Hepatocyte (in vitro differentiated cells): Measurements from ENCODE around the gene IGSF5. TPM values are rescaled to one million over a fixed set of nuclear protein-coding genes. Genes with fewer than 3 reads are reported as not detected.

ENCODE experiments used
- DNase-seq: peaks from one replicate; pipeline ENCODE4 v3.0.0-alpha.2; 2016; ENCODE audit warnings: low spot score
- H2AFZ ChIP-seq: fragments of 200-600 bp; sonication (generic); 2 replicates; pipeline ENCODE4 v1.6.0; 2016; ENCODE audit warnings: antibody characterized with exemption, mild to moderate bottlenecking
- H3K27ac ChIP-seq: fragments of 200-600 bp; sonication (generic); 2 replicates; pipeline ENCODE4 v1.5.1; 2016; ENCODE audit warnings: mild to moderate bottlenecking
- H3K27me3 ChIP-seq: fragments of 200-600 bp; sonication (generic); 2 replicates; pipeline ENCODE4 v1.6.1; 2016
- H3K36me3 ChIP-seq: fragments of 200-600 bp; sonication (generic); replicated peaks from 2 replicates; pipeline ENCODE4 v1.5.1; 2016; ENCODE audit warnings: low read depth; ENCODE audit not compliant: insufficient read depth
- H3K4me1 ChIP-seq: fragments of 200-600 bp; sonication (generic); 2 replicates; pipeline ENCODE4 v1.5.1; 2016; ENCODE audit warnings: mild to moderate bottlenecking, moderate library complexity; ENCODE audit not compliant: insufficient read depth
- H3K4me2 ChIP-seq: fragments of 200-600 bp; sonication (generic); 2 replicates; pipeline ENCODE4 v1.6.0; 2016
- H3K4me3 ChIP-seq: fragments of 200-600 bp; sonication (generic); 2 replicates; pipeline ENCODE4 v1.5.1; 2016; ENCODE audit warnings: mild to moderate bottlenecking
- H3K79me2 ChIP-seq: fragments of 200-600 bp; sonication (generic); 2 replicates; pipeline ENCODE4 v1.6.0; 2017; ENCODE audit warnings: mild to moderate bottlenecking
- H3K9me2 ChIP-seq: fragments of 200-600 bp; sonication (generic); replicated peaks from 2 replicates; pipeline ENCODE4 v1.6.0; 2017; ENCODE audit warnings: mild to moderate bottlenecking; ENCODE audit not compliant: insufficient read depth
- H3K9me3 ChIP-seq: fragments of 200-600 bp; sonication (generic); 2 replicates; pipeline ENCODE4 v1.5.1; 2016; ENCODE audit warnings: low read depth, mild to moderate bottlenecking
- H4K20me1 ChIP-seq: fragments of 200-600 bp; sonication (generic); 2 replicates; pipeline ENCODE4 v1.6.0; 2016; ENCODE audit warnings: mild to moderate bottlenecking; ENCODE audit not compliant: insufficient read depth, poor library complexity, severe bottlenecking
- EZH2 ChIP-seq: fragments of 200-600 bp; sonication (generic); IDR thresholded peaks from 2 replicates; pipeline ENCODE4 v1.6.1; 2016; ENCODE audit warnings: antibody characterized with exemption, mild to moderate bottlenecking, borderline replicate concordance
- EZH2phosphoT487 ChIP-seq: fragments of 200-600 bp; sonication (generic); IDR thresholded peaks from one replicate; pipeline ENCODE4 v1.6.1; 2018; ENCODE audit warnings: antibody characterized with exemption, mild to moderate bottlenecking, low read depth, moderate library complexity; ENCODE audit not compliant: unreplicated experiment, severe bottlenecking
- WGBS: methylation state at CpG from one replicate; pipeline ENCODE4 v1.1.6; 2016; ENCODE audit warnings: low lambda C conversion rate; ENCODE audit errors: missing lambda C conversion rate; 5-methylcytosine and 5-hydroxymethylcytosine counted together
- polyA plus RNA-seq: library from polyadenylated mRNA; unstranded; fragments of >200 nt; fragmentation: Nextera tagmentation; extraction: Ambion mirVana; gene quantifications from 2 replicates; pipeline ENCODE4 v1.2.1, GENCODE V29; 2016
- total RNA-seq: library from RNA; depleted of rRNA; stranded (reverse); fragments of >200 nt; gene quantifications from 2 replicates; pipeline ENCODE4 v1.2.3, GENCODE V29; 2014
- TF ChIP-seq, protein P1 (sequence below): fragments of 200-600 bp; sonication (generic); IDR thresholded peaks from 2 replicates; pipeline ENCODE4 v1.5.1; 2016; ENCODE audit warnings: antibody characterized with exemption, mild to moderate bottlenecking; ENCODE audit not compliant: poor library complexity

Gene IGSF5
- total and polyA plus RNA-seq, 2 experiments from 2014 or later = 0.10 TPM; not detected in 1

DNA sequence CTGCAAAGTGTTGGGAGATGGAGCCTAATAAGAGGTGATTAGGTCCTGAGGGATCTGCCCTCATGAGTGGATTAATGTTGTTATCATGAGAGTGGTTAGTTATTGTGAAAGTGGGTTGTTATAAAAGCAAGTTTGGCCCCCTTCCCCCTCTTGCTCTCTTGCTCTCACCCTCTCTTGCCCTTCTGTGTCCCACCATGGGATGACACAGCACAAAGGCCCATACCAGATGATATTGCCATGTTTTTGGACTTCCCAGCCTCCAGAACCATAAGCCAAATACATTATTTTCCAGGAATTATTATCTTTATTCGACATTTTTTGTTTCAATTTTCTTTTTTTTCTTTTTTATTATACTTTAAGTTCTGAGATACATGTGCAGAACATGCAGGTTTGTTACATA, 41.4 kb upstream of the IGSF5 start:
- TF ChIP-seq EZH2phosphoT487 = no peak
- no peak for TF ChIP-seq EZH2
- TF ChIP-seq, protein P1, sequence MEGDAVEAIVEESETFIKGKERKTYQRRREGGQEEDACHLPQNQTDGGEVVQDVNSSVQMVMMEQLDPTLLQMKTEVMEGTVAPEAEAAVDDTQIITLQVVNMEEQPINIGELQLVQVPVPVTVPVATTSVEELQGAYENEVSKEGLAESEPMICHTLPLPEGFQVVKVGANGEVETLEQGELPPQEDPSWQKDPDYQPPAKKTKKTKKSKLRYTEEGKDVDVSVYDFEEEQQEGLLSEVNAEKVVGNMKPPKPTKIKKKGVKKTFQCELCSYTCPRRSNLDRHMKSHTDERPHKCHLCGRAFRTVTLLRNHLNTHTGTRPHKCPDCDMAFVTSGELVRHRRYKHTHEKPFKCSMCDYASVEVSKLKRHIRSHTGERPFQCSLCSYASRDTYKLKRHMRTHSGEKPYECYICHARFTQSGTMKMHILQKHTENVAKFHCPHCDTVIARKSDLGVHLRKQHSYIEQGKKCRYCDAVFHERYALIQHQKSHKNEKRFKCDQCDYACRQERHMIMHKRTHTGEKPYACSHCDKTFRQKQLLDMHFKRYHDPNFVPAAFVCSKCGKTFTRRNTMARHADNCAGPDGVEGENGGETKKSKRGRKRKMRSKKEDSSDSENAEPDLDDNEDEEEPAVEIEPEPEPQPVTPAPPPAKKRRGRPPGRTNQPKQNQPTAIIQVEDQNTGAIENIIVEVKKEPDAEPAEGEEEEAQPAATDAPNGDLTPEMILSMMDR = no peak
- no peak overlapping the region for H3K27ac ChIP-seq
- no peaks in the 10 kb centered on the region for H4K20me1 ChIP-seq
- no peaks in the 10 kb centered on the region for H3K36me3 ChIP-seq
- no peaks in the 10 kb centered on the region for H3K9me3 ChIP-seq
- no peaks in the 10 kb centered on the region for H3K9me2 ChIP-seq
- H3K4me3 ChIP-seq = no peak overlapping the region
- DNase-seq = no peak
- H3K4me1 ChIP-seq = no peaks in the 10 kb centered on the region
- H2AFZ ChIP-seq = no peak overlapping the region
- no peaks in the 10 kb centered on the region for H3K27me3 ChIP-seq
- H3K79me2 ChIP-seq = no peaks in the 10 kb centered on the region
- 84% methylated on average over 1 of the region's 1 CpG for WGBS
- H3K4me2 ChIP-seq = no peak overlapping the region

GRCh38 chr21:39705849-39706248, 39.1 kb upstream of the IGSF5 start:
- Histone ChIP-seq H4K20me1 (no peaks in the 10 kb centered on the region), H3K4me2 (no peak overlapping the region), H3K27ac (no peak overlapping the region), H3K9me2 (no peaks in the 10 kb centered on the region), H3K79me2 (no peaks in the 10 kb centered on the region), H3K4me1 (no peaks in the 10 kb centered on the region), H3K36me3 (no peaks in the 10 kb centered on the region), H2AFZ (no peak overlapping the region), H3K4me3 (no peak overlapping the region), H3K27me3 (no peaks in the 10 kb centered on the region), H3K9me3 (no peaks in the 10 kb centered on the region)
- WGBS = 96% methylated on average over 2 of the region's 2 CpGs
- no peak for DNase-seq
- TF ChIP-seq, protein P1 = no peak
- no peak for TF ChIP-seq EZH2phosphoT487
- TF ChIP-seq EZH2 = no peak

- peak overlapping the region; percentile 43 for H3K27ac ChIP-seq
These were observed 37.7 kb upstream of the IGSF5 start for GRCh38 chr21:39707316-39707715.

More at GRCh38 chr21:39707316-39707715, 37.7 kb upstream of the IGSF5 start:
- Histone ChIP-seq H3K4me1 (no peaks in the 10 kb centered on the region), H3K9me3 (no peaks in the 10 kb centered on the region), H4K20me1 (no peaks in the 10 kb centered on the region), H3K9me2 (no peaks in the 10 kb centered on the region), H3K27me3 (no peaks in the 10 kb centered on the region), H3K4me2 (no peak overlapping the region), H2AFZ (no peak overlapping the region), H3K36me3 (no peaks in the 10 kb centered on the region), H3K4me3 (no peak overlapping the region), H3K79me2 (no peaks in the 10 kb centered on the region)
- no peak for TF ChIP-seq EZH2
- TF ChIP-seq, protein P1 = no peak
- no peak for DNase-seq
- WGBS = 11% methylated on average over 1 of the region's 1 CpG
